GM12873 (cell line): ENCODE measurements around the gene AGAP1.

Source experiments
- TF ChIP-seq, protein P1 (sequence below): IDR thresholded peaks from 2 replicates; pipeline ENCODE4 v1.5.1; 2012; ENCODE audit warnings: low read depth, mild to moderate bottlenecking, moderate library complexity, low read length, control low read depth; ENCODE audit not compliant: insufficient read depth; ENCODE audit errors: missing control alignments

AGAP1 gene

DNA sequence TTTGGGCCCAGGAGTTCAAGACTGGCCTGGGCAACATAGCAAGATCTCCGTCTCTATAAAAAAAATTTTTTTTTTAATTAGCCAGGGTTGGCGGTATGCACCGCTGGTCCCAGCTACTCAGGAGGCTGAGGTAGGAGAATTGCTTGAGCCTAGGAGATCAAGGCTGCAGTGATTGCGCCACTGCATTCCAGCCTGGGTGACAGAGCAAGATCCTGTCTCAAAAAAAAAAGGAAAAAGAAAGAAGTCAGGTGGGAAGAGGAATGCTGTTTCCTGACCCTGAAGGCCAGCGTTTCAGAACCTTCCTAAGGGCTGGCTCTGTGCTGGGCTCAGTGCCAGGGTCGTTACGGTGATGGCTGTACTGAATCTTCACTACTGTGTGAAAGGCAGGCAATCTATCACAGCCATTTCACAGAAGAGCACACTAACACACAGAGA, 35.0 kb upstream of the AGAP1 start:
- TF ChIP-seq, protein P1, sequence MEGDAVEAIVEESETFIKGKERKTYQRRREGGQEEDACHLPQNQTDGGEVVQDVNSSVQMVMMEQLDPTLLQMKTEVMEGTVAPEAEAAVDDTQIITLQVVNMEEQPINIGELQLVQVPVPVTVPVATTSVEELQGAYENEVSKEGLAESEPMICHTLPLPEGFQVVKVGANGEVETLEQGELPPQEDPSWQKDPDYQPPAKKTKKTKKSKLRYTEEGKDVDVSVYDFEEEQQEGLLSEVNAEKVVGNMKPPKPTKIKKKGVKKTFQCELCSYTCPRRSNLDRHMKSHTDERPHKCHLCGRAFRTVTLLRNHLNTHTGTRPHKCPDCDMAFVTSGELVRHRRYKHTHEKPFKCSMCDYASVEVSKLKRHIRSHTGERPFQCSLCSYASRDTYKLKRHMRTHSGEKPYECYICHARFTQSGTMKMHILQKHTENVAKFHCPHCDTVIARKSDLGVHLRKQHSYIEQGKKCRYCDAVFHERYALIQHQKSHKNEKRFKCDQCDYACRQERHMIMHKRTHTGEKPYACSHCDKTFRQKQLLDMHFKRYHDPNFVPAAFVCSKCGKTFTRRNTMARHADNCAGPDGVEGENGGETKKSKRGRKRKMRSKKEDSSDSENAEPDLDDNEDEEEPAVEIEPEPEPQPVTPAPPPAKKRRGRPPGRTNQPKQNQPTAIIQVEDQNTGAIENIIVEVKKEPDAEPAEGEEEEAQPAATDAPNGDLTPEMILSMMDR = no peak

DNA sequence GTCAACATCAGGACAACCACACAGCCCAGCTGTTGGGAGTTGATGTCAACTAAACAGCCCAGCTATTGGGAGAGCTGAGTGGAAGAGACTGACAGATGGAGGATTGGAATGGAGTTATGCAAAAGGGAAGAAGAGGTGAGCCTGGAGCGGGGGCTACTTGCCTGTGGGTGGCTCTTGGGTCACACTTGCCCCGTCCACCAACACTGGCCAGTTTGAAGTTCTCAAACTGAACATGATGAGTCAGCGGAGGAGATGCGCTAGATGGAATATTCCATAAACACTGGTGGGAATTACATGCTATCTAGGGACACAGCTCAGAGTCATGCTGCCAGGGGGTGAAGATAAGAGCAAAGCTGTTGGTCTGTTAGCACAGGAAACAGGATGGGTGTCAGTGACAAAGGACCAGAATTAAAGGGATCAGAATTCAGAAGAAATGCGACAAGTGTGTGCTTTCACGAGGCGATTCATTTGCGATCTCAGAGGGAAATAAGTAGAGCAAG, 33.2 kb upstream of the AGAP1 start:
- TF ChIP-seq, protein P1 = no peak

DNA sequence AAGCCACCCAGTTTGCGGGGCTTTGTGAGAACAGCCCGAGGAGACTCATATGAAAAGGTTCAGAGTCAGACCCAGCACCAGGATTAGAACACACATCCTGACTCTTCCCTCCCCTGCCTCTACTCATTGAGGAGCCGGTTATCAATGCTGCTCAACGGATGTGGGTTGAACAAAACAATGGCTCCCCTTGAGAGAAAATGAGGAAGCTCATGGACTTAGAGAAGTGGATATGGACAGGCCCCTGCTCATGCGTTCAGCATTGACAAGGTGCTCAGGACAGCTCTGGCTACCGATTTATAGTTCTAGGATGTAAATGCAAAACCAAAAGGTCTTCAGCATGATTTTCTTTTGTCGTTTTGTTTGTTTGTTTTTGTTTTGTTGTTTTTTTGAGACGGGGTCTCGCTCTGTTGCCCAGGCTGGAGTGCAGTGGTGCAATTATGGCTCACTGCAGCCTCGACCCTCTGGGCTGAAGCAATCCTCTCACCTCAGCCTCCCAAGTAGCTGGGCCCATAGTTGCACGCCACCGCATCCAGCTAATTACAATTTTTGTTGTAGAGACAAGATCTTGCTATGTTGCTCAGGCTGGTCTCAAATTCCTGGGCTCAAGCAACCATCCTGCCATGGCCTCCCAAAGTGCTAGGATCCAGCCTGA, 32.0 kb upstream of the AGAP1 start:
- TF ChIP-seq, protein P1 = no peak

DNA sequence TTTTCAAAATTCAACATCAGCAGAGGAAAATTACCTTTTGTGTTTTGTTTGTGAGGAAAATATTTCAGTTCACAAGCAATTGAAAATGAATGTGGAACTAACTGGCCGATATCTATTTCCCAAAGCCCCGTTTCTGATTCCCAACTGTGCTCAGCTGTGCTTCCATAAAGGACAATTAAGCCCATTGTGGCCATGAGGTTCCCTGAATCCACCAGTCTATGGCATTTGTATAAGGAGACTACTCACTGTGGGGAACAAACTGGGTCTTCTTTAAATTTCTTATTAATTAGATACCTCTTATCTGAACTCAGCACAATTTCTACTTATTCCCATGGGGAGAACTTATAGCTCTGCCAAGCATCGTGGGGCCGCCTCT, 31.4 kb upstream of the AGAP1 start:
- TF ChIP-seq, protein P1 = no peak

DNA sequence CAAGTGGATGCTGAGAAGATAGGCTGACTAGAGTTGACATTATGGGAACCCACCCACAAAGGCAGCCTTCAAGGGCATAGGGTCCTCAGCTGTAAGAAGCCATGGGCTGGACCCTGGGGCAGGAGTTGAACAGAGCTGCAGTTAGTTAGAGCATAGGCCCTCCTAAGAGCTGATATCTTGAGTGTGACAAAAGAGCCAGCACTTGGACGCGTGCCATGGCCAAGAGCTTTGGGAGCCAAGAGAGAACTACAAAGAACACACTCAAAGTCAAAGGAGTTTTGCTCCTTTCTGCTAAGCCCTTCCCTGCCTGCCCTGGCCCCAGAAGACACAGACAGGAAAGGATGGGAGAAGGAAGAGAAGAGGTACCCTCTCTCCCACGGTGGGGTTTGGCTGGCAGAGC, 29.9 kb upstream of the AGAP1 start:
- TF ChIP-seq, protein P1 = no peak

DNA sequence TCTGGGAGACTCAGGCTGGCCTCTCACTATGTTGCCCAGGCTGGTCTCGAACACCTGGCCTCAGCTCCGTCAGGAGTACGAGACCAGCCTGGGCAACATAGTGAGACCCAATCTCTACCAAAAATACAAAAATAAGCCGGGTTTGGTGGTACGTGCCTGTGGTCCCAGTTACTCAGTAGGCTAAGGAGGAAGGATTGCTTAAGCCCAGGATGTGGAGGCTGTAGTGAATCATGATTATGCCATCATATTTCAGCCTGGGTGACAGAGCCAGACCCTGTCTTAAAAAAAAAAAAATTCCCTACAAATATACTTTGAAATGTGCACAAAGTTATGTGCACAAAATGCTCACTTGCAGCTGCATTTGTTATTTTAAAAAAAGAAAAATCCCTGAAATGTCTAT, 26.3 kb upstream of the AGAP1 start:
- TF ChIP-seq, protein P1 = no peak

DNA sequence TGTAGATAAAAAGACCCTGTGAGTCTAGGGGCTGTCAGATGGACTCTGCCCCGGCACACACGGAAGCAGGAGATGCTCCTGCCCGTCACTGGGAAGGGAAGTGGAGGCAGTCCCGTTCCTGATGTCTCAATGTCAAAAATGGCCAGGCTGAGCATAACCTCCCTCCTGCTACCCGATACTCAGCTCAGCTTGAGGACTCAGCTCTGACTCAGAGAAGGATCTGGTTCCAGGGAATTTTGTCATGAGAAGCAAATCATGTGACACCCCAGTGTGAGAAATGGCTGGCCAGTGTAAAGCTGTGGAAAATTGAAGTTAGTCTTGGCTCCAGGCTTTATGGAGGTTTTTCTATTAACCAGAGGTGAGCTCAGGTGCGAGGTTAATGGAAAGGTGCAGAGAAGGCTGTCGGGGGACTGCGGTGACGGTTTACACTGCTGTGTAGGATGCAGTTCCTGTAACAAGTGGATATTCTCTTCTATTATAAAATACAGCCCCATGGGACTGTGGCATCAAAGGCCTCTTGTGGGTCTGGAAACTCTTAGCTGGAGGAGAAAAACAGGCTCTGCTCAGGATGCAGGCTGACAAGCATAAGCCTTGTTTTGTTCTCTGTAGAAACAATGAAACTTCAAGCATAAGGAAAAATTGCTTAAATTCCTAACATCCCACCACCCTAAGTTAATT, 24.7 kb upstream of the AGAP1 start:
- TF ChIP-seq, protein P1 = no peak
